ENCODE results near the gene CLSTN3. TPM values are rescaled to one million over a fixed set of nuclear protein-coding genes. Genes with fewer than 3 reads are reported as not detected.
"Not testable (repeated sequence)": the region's sequence is repeated elsewhere in the genome, so short reads cannot be mapped to it uniquely, and the experiment has no call there.

Gene CLSTN3
- total RNA-seq, 2 experiments from 2014 or later, result 148 to 152 TPM

GRCh38 chr12:7157391-7157790 is 27.2 kb downstream of the CLSTN3 start:
- POLR2A ChIA-PET, result no interaction called here
- CTCF ChIA-PET, result no interaction called here
- Mint-ChIP-seq H3K36me3 (ENCODE audit: low read depth) (peaks cover 49% of the 10 kb centered on the region), H3K4me1 (no peaks in the 10 kb centered on the region), H3K27me3 (peaks cover under 1% of the 10 kb centered on the region), H3K9me3 (no peaks in the 10 kb centered on the region), H3K27ac (no peak overlapping the region), H3K4me3 (no peak overlapping the region)
- no peak for DNase-seq

- no peak overlapping the region for H3K27ac Mint-ChIP-seq
- peaks cover 6% of the 10 kb centered on the region for H3K4me1 Mint-ChIP-seq
- ChIA-PET CTCF (no interaction called here), POLR2A (no interaction called here)
- H3K36me3 Mint-ChIP-seq (ENCODE audit: low read depth), result peaks cover 39% of the 10 kb centered on the region
- H3K9me3 Mint-ChIP-seq, result no peaks in the 10 kb centered on the region
- H3K4me3 Mint-ChIP-seq, result no peak overlapping the region
- DNase-seq, result no peak
- peaks cover 11% of the 10 kb centered on the region for H3K27me3 Mint-ChIP-seq
Measured at GRCh38 chr12:7158781-7159609, 28.8 kb downstream of the CLSTN3 start.

GRCh38 chr12:7160183-7160582 is 30.0 kb downstream of the CLSTN3 start:
- peaks cover 6% of the 10 kb centered on the region for H3K4me1 Mint-ChIP-seq
- no peak overlapping the region for H3K4me3 Mint-ChIP-seq
- ChIA-PET CTCF (no interaction called here), POLR2A (no interaction called here)
- H3K9me3 Mint-ChIP-seq, result no peaks in the 10 kb centered on the region
- DNase-seq, result no peak
- H3K27ac Mint-ChIP-seq, result no peak overlapping the region
- peaks cover 27% of the 10 kb centered on the region for H3K36me3 Mint-ChIP-seq (ENCODE audit: low read depth)
- peaks cover 12% of the 10 kb centered on the region for H3K27me3 Mint-ChIP-seq

- Mint-ChIP-seq H3K4me3 (no peak overlapping the region), H3K9me3 (no peaks in the 10 kb centered on the region), H3K27me3 (peaks cover 17% of the 10 kb centered on the region), H3K4me1 (peaks cover 6% of the 10 kb centered on the region), H3K27ac (no peak overlapping the region), H3K36me3 (ENCODE audit: low read depth) (peaks cover 17% of the 10 kb centered on the region)
- ChIA-PET POLR2A (interaction anchor here (1.1 kb wide), 1 partner anchor 31 kb away, joined by 3 read pairs; no protein-coding TSS in a partner anchor), CTCF (interaction anchor here (1.2 kb wide), 1 partner anchor 8 kb away, joined by 3 read pairs; no protein-coding TSS in a partner anchor)
- no peak for DNase-seq
Measured at GRCh38 chr12:7161327-7161726, 31.2 kb downstream of the CLSTN3 start.

GRCh38 chr12:7161811-7162210 is 31.6 kb downstream of the CLSTN3 start:
- CTCF ChIA-PET, result interaction anchor here (1.2 kb wide), 1 partner anchor 8 kb away, joined by 3 read pairs; no protein-coding TSS in a partner anchor
- H3K9me3 Mint-ChIP-seq, result peaks cover 3% of the 10 kb centered on the region
- H3K4me1 Mint-ChIP-seq, result peaks cover 6% of the 10 kb centered on the region
- H3K27me3 Mint-ChIP-seq, result peaks cover 18% of the 10 kb centered on the region
- POLR2A ChIA-PET, result interaction anchor here (1.1 kb wide), 2 partner anchors 31 to 39 kb away, joined by 3 read pairs; no protein-coding TSS in a partner anchor
- H3K36me3 Mint-ChIP-seq (ENCODE audit: low read depth), result peaks cover 14% of the 10 kb centered on the region
- no peak for DNase-seq
- no peak overlapping the region for H3K27ac Mint-ChIP-seq
- no peak overlapping the region for H3K4me3 Mint-ChIP-seq

DNA sequence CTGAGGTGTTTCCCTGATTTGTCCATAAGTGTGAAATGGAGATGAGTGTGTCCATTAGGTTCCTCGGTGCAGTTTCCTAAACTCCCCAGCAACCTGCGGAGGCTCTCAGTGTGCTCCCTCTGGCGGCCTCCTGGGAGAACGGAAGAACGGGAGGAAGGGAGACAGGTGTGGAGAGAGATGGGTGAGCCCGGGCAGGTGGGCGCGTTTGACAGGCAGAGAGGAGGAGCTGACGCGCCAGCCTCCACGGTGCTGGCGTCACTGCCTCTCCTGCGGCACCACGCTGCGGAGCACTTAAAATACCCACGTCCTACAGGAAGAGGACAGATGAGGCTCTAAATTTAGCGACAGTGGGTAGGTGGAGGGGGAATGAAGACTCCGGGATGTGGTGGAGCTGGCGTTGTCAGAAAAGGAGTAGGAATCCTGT is 32.5 kb downstream of the CLSTN3 start:
- H3K9me3 Mint-ChIP-seq, result peaks cover 9% of the 10 kb centered on the region
- ChIA-PET POLR2A (interaction anchor here (1.0 to 1.1 kb wide), 2 partner anchors 40 to 219 kb away, joined by 3 read pairs; partner anchors contain the start of genes C12orf57 and RNU7-1), CTCF (interaction anchor here (0.6 to 1.2 kb wide), 2 partner anchors 9 to 854 kb away, joined by 3 read pairs; no protein-coding TSS in a partner anchor)
- peaks cover 9% of the 10 kb centered on the region for H3K36me3 Mint-ChIP-seq (ENCODE audit: low read depth)
- H3K4me1 Mint-ChIP-seq, result peaks cover 6% of the 10 kb centered on the region
- H3K27ac Mint-ChIP-seq, result no peak overlapping the region
- no peak overlapping the region for H3K4me3 Mint-ChIP-seq
- DNase-seq, result peak; percentile 22
- H3K27me3 Mint-ChIP-seq, result peaks cover 18% of the 10 kb centered on the region

DNA sequence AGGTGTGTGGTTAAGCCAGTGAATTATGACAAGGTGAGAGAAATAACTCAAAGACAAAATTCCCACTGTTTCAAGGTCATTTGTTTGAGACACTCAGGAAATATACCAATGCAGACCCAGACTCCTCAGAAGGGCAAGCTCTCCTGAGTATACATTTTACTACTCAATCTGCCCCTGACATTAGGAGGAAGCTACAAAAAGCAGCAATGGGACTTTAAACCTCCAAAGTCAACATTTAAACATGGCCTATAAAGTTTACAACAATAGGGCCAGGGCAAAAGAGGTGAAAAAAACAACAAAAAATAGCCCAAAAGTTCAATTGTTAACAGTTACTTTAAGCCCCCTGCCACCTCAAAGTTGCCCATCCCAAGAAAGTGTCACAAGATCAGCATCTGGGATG is 39.8 kb downstream of the CLSTN3 start:
- Mint-ChIP-seq H3K4me1 (no peaks in the 10 kb centered on the region), H3K27ac (no peak overlapping the region), H3K27me3 (peaks cover 25% of the 10 kb centered on the region), H3K4me3 (no peak overlapping the region), H3K36me3 (ENCODE audit: low read depth) (peaks cover 7% of the 10 kb centered on the region), H3K9me3 (peaks cover 42% of the 10 kb centered on the region)
- ChIA-PET CTCF (no interaction called here), POLR2A (no interaction called here)
- no peak for DNase-seq

DNA sequence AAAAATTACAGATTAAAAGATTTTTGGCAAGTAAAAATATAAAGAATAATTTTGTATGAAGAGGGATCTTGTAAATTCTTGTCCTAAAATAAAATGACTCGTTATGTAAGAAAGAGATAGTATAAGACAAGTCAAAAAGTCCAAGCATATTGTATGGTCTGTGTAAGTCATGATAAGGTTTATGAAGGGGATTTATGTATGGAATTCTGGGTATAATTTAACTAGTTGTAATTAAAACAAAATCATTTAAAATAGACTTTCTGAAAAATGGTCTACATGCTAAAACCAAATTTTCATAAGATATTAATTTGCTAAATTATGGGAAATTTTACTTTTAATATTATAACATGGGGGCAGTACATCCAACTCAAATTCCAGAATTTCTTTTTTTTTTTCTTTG is 41.7 kb downstream of the CLSTN3 start:
- ChIA-PET POLR2A (no interaction called here), CTCF (no interaction called here)
- peaks cover 7% of the 10 kb centered on the region for H3K36me3 Mint-ChIP-seq (ENCODE audit: low read depth)
- H3K4me3 Mint-ChIP-seq, result no peak overlapping the region
- H3K27me3 Mint-ChIP-seq, result peaks cover 33% of the 10 kb centered on the region
- H3K4me1 Mint-ChIP-seq, result no peaks in the 10 kb centered on the region
- H3K9me3 Mint-ChIP-seq, result peaks cover 38% of the 10 kb centered on the region
- DNase-seq, result no peak
- H3K27ac Mint-ChIP-seq, result no peak overlapping the region

DNA sequence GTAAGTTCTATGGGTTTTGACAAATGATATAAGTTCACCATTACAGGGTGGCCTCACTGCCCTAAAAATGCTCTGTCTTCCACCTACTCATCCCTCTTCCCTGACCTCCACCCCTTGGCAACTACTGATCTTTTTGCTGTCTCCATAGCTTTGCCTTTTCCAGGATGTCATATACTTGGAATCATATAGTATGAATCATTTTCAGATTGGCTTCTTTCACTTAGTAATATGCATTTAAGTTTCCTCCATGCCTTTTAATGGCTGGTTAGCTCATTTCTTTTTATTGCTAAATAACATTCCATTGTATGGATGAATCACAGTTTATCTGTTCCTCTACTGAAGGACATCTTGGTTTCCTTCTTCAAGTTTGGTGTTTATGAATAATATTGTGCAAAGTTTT is 45.3 kb downstream of the CLSTN3 start:
- ChIA-PET POLR2A (no interaction called here), CTCF (no interaction called here)
- H3K36me3 Mint-ChIP-seq (ENCODE audit: low read depth), result no peaks in the 10 kb centered on the region

GRCh38 chr12:7176595-7176994 is 46.4 kb downstream of the CLSTN3 start:
- POLR2A ChIA-PET, result no interaction called here
- CTCF ChIA-PET, result no interaction called here
- H3K27ac Mint-ChIP-seq, result no peak overlapping the region
- no peaks in the 10 kb centered on the region for H3K36me3 Mint-ChIP-seq (ENCODE audit: low read depth)
- DNase-seq, result no peak
- peaks cover 5% of the 10 kb centered on the region for H3K9me3 Mint-ChIP-seq
- no peak overlapping the region for H3K4me3 Mint-ChIP-seq
- H3K27me3 Mint-ChIP-seq, result peaks cover 47% of the 10 kb centered on the region
- no peaks in the 10 kb centered on the region for H3K4me1 Mint-ChIP-seq

More for the DNA sequence above, 45.3 kb downstream of the CLSTN3 start:
- Mint-ChIP-seq H3K4me3 (no peak overlapping the region), H3K4me1 (no peaks in the 10 kb centered on the region), H3K27ac (no peak overlapping the region), H3K9me3 (peaks cover 10% of the 10 kb centered on the region), H3K27me3 (peaks cover 43% of the 10 kb centered on the region)
- no peak for DNase-seq

- POLR2A ChIA-PET, result no interaction called here
- H3K9me3 Mint-ChIP-seq, result no peaks in the 10 kb centered on the region
- H3K27ac Mint-ChIP-seq, result no peak overlapping the region
- peaks cover 42% of the 10 kb centered on the region for H3K27me3 Mint-ChIP-seq
- CTCF ChIA-PET, result no interaction called here
- no peak for DNase-seq
- no peaks in the 10 kb centered on the region for H3K36me3 Mint-ChIP-seq (ENCODE audit: low read depth)
- H3K4me1 Mint-ChIP-seq, result no peaks in the 10 kb centered on the region
- H3K4me3 Mint-ChIP-seq, result no peak overlapping the region
Measured at GRCh38 chr12:7178481-7178880, 48.3 kb downstream of the CLSTN3 start.

DNA sequence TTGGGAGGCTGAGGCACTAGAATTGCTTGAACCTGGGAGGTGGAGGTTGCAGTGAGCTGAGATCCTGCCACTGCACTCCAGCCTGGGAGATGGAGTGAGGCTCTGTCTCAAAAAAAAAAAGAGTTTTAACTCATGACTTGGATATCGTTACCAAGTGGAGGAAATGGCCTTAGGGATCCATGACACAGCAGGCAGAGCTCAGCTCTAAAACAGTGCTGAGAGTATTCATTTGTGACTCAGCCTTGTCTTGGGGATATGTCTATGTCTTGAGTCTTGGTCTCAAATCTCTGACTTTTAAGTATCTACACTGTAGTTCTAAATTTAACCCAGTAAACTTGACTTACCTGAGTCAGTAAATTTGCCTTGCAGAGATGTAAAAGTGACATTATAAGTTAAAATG is 50.5 kb downstream of the CLSTN3 start:
- ChIA-PET POLR2A (no interaction called here), CTCF (no interaction called here)
- H3K4me1 Mint-ChIP-seq, result no peaks in the 10 kb centered on the region

DNA sequence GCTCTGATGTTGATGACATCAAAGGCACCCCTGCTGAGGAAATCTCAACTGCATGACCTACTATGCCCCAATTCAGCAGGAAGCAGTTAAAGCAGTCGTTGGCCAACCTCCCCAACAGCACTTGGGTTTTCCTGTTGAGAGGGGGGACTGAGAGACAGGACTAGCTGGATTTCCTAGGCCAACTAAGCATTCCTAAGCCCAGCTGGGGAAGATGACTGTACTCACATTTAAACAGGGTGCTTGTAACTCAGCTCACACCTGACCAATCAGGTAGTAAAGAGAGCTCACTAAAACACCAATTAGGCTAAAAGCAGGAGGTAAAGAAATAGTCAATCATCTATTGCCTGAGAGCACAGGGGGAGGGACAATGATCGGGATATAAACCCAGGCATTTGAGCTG is 55.9 kb downstream of the CLSTN3 start:
- H3K9me3 Mint-ChIP-seq; H3K4me3 Mint-ChIP-seq; H3K27ac Mint-ChIP-seq; H3K36me3 Mint-ChIP-seq (ENCODE audit: low read depth); DNase-seq; H3K27me3 Mint-ChIP-seq; POLR2A ChIA-PET: not testable (repeated sequence)
- CTCF ChIA-PET, result interaction anchor here (0.7 kb wide), 1 partner anchor 216 kb away, joined by 4 read pairs; no protein-coding TSS in a partner anchor
- H3K4me1 Mint-ChIP-seq, result peaks cover 22% of the 10 kb centered on the region

More for the DNA sequence above, 50.5 kb downstream of the CLSTN3 start:
- peaks cover 25% of the 10 kb centered on the region for H3K27me3 Mint-ChIP-seq
- H3K4me3 Mint-ChIP-seq, result no peak overlapping the region
- DNase-seq, result no peak
- H3K27ac Mint-ChIP-seq, result no peak overlapping the region
- no peaks in the 10 kb centered on the region for H3K36me3 Mint-ChIP-seq (ENCODE audit: low read depth)
- H3K9me3 Mint-ChIP-seq, result no peaks in the 10 kb centered on the region

Data from activated CD4-positive, alpha-beta memory T cell treated with anti-CD3 and anti-CD28 coated beads, Interleukin-2, amount 10 ng/mL, durations not matched to agents 7 days and 5 days (primary cell).